GM12878 (cell line): ENCODE results near the gene COL4A1. TPM values are rescaled to one million over a fixed set of nuclear protein-coding genes. Genes with fewer than 3 reads are reported as not detected.

Experiments used
- ATAC-seq: fragments of 200-7000 bp; cut with Tn5 transposase; 3 replicates; pipeline ENCODE4 v1.9.1; 2020; ENCODE audit warnings: mild to moderate bottlenecking, moderate library complexity
- BruUV-seq: library from RNA; stranded (reverse); fragments of 400-500 nt; replicated peaks from 2 replicates; lab custom pipeline; 2021; lab: Mats Ljungman, UMichigan
- CTCF ChIA-PET: fragments of 300-600 bp; sonication (Branson Sonifier 250); formaldehyde crosslinking; extraction: SDS; loops from one replicate; lab custom pipeline; 2021; ENCODE audit warnings: inconsistent platforms; lab: Yijun Ruan, JAX
- POLR2A ChIA-PET: fragments of 350-600 bp; formaldehyde crosslinking; extraction: SDS; loops from one replicate; lab custom pipeline; 2021; ENCODE audit warnings: inconsistent platforms; lab: Charles Lee
- RAD21 ChIA-PET: fragments of 300-600 bp; sonication (Branson Sonifier 250); formaldehyde crosslinking; loops from one replicate; lab custom pipeline; 2023; ENCODE audit warnings: antibody characterized with exemption; ENCODE audit not compliant: unreplicated experiment; lab: Charles Lee
- SMC1A ChIA-PET: fragments of 300-600 bp; sonication (Branson Sonifier 250); formaldehyde crosslinking; loops from one replicate; lab custom pipeline; 2023; ENCODE audit not compliant: unreplicated experiment, uncharacterized antibody; lab: Charles Lee
- DNase-seq: peaks from one replicate; pipeline ENCODE4 v3.0.0-alpha.2; 2011; ENCODE audit warnings: low read depth, low spot score
- FAIRE-seq: peaks from 3 replicates; lab custom pipeline; 2011; peaks lifted over from hg19 to GRCh38; lab: Jason Lieb, UNC
- H2AFZ ChIP-seq: 2 replicates; pipeline ENCODE4 v1.6.0; 2011; ENCODE audit warnings: low read depth, low read length, control low read depth; ENCODE audit not compliant: control insufficient read depth
- H3K27ac ChIP-seq: 2 replicates; pipeline ENCODE4 v1.5.1; 2011; ENCODE audit warnings: control low read depth; ENCODE audit not compliant: control insufficient read depth, insufficient read depth
- H3K27me3 ChIP-seq, 2 experiments: replicated peaks in 1 of 2; 2 replicates each; pipeline versions ENCODE4 v1.6.0 to v1.6.1; 2011; ENCODE audit warnings: low read length in 1 of 2; ENCODE audit not compliant: control insufficient read depth in 2 of 2, insufficient read depth in 2 of 2
- H3K36me3 ChIP-seq, 2 experiments: 2 replicates each; pipeline ENCODE4 v1.5.1; 2011; ENCODE audit warnings: low read length in 1 of 2; ENCODE audit not compliant: control insufficient read depth in 2 of 2, insufficient read depth in 2 of 2
- H3K4me1 ChIP-seq: 2 replicates; pipeline ENCODE4 v1.6.1; 2011; ENCODE audit warnings: mild to moderate bottlenecking, low read length, moderate library complexity, mixed read lengths; ENCODE audit not compliant: control insufficient read depth, insufficient read depth
- H3K4me2 ChIP-seq: 2 replicates; pipeline ENCODE4 v1.6.0; 2011; ENCODE audit warnings: control low read depth; ENCODE audit not compliant: control insufficient read depth, insufficient read depth
- H3K4me3 ChIP-seq: fragments of 200-600 bp; sonication (generic); 2 replicates; pipeline ENCODE4 v1.5.1; 2016
- H3K79me2 ChIP-seq: 2 replicates; pipeline ENCODE4 v1.6.0; 2011; ENCODE audit warnings: low read length; ENCODE audit not compliant: control insufficient read depth, insufficient read depth
- H3K9ac ChIP-seq: 2 replicates; pipeline ENCODE4 v1.8.0; 2011; ENCODE audit warnings: low read length, control low read depth, mixed read lengths; ENCODE audit not compliant: control insufficient read depth, insufficient read depth
- H3K9me3 ChIP-seq: replicated peaks from 3 replicates; pipeline ENCODE4 v1.5.1; 2011; ENCODE audit warnings: mild to moderate bottlenecking, low read length; ENCODE audit not compliant: control insufficient read depth, insufficient read depth
- H4K20me1 ChIP-seq: 2 replicates; pipeline ENCODE4 v1.6.0; 2011; ENCODE audit not compliant: control insufficient read depth, insufficient read depth
- CBX5 ChIP-seq: sonication (generic); IDR thresholded peaks from 2 replicates; pipeline ENCODE4 v1.6.1; 2016; ENCODE audit warnings: low read depth, moderate library complexity, mild to moderate bottlenecking, inconsistent platforms
- EED ChIP-seq: sonication (generic); IDR thresholded peaks from 2 replicates; pipeline ENCODE4 v1.6.1; 2016; ENCODE audit warnings: antibody characterized with exemption, low read depth
- ETV6 ChIP-seq, 2 experiments: fragments of 450-650 bp in 1 of 2; IDR thresholded peaks in 1 of 2; conservative IDR thresholded peaks in 1 of 2; 2 replicates each; pipeline ENCODE4 v1.6.1; 2014; ENCODE audit warnings: antibody characterized with exemption in 1 of 2, borderline replicate concordance in 1 of 2, low read depth in 1 of 2, mild to moderate bottlenecking in 1 of 2, moderate library complexity in 1 of 2
- JUND ChIP-seq: IDR thresholded peaks from 2 replicates; pipeline ENCODE4 v1.6.1; 2012; ENCODE audit warnings: low read depth, mild to moderate bottlenecking, low read length, improper control_type of control experiment, moderate library complexity
- MYC ChIP-seq: IDR thresholded peaks from 2 replicates; pipeline ENCODE4 v1.6.1; 2011; ENCODE audit warnings: mild to moderate bottlenecking, low read length, moderate library complexity, inconsistent platforms; ENCODE audit not compliant: insufficient read depth, insufficient replicate concordance, insufficient read length, severe bottlenecking
- NRF1 ChIP-seq: conservative IDR thresholded peaks from 2 replicates; pipeline ENCODE4 v1.6.1; 2011; ENCODE audit warnings: mild to moderate bottlenecking, low read depth, low read length, improper control_type of control experiment
- PML ChIP-seq: IDR thresholded peaks from 2 replicates; pipeline ENCODE4 v1.6.1; 2012; ENCODE audit warnings: low read length, inconsistent platforms
- SMC3 ChIP-seq: IDR thresholded peaks from 2 replicates; pipeline ENCODE4 v1.6.1; 2011; ENCODE audit warnings: low read length, improper control_type of control experiment, borderline replicate concordance
- TCF3 ChIP-seq: IDR thresholded peaks from 2 replicates; pipeline ENCODE4 v1.6.1; 2012; ENCODE audit warnings: low read depth, mild to moderate bottlenecking, low read length, borderline replicate concordance; ENCODE audit not compliant: insufficient read depth
- ZNF274 ChIP-seq: IDR thresholded peaks from one replicate; pipeline ENCODE4 v1.8.0; 2011; ENCODE audit not compliant: insufficient read length, insufficient read depth
- WGBS: methylation state at CpG from one replicate; pipeline ENCODE4 v1.1.6; 2016; ENCODE audit warnings: low lambda C conversion rate; ENCODE audit not compliant: insufficient replicate concordance, insufficient coverage; ENCODE audit errors: missing lambda C conversion rate; 5-methylcytosine and 5-hydroxymethylcytosine counted together
- in situ Hi-C: fragments of 300-500 bp; cut with MboI; formaldehyde crosslinking; loops from 9 replicates; pipeline ENCODE4 v1.14.3; 2018; ENCODE audit warnings: mixed read lengths
- intact Hi-C: fragments of 100-400 bp; cut with micrococcal nuclease; formaldehyde crosslinking; loops from one replicate; pipeline ENCODE4 v1.14.2; 2022; ENCODE audit not compliant: unreplicated experiment
- polyA plus RNA-seq, 11 experiments: library from polyadenylated mRNA; depleted of rRNA in 4 of 11; unstranded in 6 of 11; stranded (reverse) in 5 of 11; fragments of >200 nt; fragmentation: Nextera tagmentation in 4 of 11; fragmentation: Illumina TruSeq in 1 of 11; extraction: Ambion mirVana in 4 of 11; extraction: Trizol in 1 of 11; gene quantifications; 1 replicate in 1 of 11; 2 replicates in 10 of 11; pipeline versions ENCODE4 v1.2.1 to v1.2.3, GENCODE V29; 2011 to 2016; ENCODE audit warnings: inconsistent platforms in 2 of 11, missing spikeins in 2 of 11, low read depth in 1 of 11
- total RNA-seq, 4 experiments: library from RNA; depleted of rRNA in 3 of 4; stranded (reverse); fragments of >200 nt in 3 of 4; fragmentation: Illumina TruSeq in 1 of 4; extraction: Trizol in 1 of 4; gene quantifications; 2 replicates each; pipeline versions ENCODE4 v1.2.1 to v1.2.3, GENCODE V29; 2013 to 2021
- TF ChIP-seq, protein P1 (sequence below): IDR thresholded peaks from 2 replicates; pipeline ENCODE4 v1.6.1; 2011; ENCODE audit warnings: low read depth, mild to moderate bottlenecking, low read length, moderate library complexity, borderline replicate concordance; ENCODE audit errors: extremely low read depth
- TF ChIP-seq, protein P2 (sequence below): fragments of 450-650 bp; formaldehyde crosslinking; IDR thresholded peaks from 2 replicates; pipeline ENCODE4 v1.4.0; 2022; ENCODE audit warnings: mild to moderate bottlenecking, moderate library complexity
- TF ChIP-seq, protein P3 (sequence below): fragments of 450-650 bp; conservative IDR thresholded peaks from 2 replicates; pipeline ENCODE4 v1.6.1; 2017; ENCODE audit warnings: mild to moderate bottlenecking, moderate library complexity

Gene COL4A1
- total and polyA plus RNA-seq, 10 of the 15 experiments (the other 5 are each of a cell fraction or from before 2014, with no cell fraction given): 0.07 to 0.31 (median 0.13) TPM; not detected in 6

DNA sequence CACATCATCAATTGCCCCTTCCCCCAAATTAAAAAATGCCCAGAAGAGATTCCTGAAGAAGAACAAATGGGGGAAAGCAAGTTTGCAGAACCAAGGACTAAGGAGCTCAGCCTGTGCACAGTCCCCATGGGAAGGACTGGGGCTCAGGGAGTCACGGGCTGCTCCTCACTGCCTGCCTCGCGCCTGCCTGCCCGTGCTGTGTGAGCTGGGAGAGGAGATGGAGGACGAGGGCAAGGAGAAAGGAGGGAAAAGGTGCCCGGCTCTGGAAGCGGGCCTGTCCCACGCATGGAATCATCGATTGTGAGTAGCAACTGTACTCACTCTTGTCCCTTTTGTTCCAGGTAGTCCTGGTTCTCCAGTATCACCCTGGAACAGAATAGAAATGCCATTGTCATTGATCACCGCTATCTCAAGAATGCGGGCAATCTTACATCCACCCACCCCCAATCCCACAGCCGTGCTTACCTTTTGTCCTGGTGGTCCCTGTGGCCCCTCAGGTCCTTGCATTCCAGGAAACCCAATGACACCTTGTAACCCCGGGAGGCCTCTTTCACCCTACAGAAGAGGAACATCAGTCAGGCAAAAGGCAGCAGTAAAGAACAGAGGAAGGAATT, 93.4 kb downstream of the COL4A1 start:
- H3K27me3 ChIP-seq: peaks cover 0 to 3% of the 10 kb centered on the region in 2 experiments; a peak in 2 of 4 replicates
- ChIA-PET CTCF (no interaction called here), POLR2A (interaction anchor here (0.6 kb wide), 1 partner anchor 567 kb away, joined by 3 read pairs; no protein-coding TSS in a partner anchor), RAD21 (no interaction called here), SMC1A (no interaction called here)
- FAIRE-seq (no peak), DNase-seq (no peak), ATAC-seq (no peak)
- no peaks in the 10 kb centered on the region for H4K20me1 ChIP-seq
- intact Hi-C loops: no loop called here
- no TSS peak for BruUV-seq
- no peaks in the 10 kb centered on the region for H3K9me3 ChIP-seq
- H3K9ac ChIP-seq: no peak overlapping the region
- H2AFZ ChIP-seq: no peak overlapping the region
- in situ Hi-C loops: no loop called here
- no peaks in the 10 kb centered on the region for H3K4me1 ChIP-seq
- no peak overlapping the region for H3K4me2 ChIP-seq
- H3K27ac ChIP-seq: no peak overlapping the region
- TF ChIP-seq, protein P1, sequence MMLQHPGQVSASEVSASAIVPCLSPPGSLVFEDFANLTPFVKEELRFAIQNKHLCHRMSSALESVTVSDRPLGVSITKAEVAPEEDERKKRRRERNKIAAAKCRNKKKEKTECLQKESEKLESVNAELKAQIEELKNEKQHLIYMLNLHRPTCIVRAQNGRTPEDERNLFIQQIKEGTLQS: no peak
- no peak for TF ChIP-seq TCF3
- TF ChIP-seq, protein P2, sequence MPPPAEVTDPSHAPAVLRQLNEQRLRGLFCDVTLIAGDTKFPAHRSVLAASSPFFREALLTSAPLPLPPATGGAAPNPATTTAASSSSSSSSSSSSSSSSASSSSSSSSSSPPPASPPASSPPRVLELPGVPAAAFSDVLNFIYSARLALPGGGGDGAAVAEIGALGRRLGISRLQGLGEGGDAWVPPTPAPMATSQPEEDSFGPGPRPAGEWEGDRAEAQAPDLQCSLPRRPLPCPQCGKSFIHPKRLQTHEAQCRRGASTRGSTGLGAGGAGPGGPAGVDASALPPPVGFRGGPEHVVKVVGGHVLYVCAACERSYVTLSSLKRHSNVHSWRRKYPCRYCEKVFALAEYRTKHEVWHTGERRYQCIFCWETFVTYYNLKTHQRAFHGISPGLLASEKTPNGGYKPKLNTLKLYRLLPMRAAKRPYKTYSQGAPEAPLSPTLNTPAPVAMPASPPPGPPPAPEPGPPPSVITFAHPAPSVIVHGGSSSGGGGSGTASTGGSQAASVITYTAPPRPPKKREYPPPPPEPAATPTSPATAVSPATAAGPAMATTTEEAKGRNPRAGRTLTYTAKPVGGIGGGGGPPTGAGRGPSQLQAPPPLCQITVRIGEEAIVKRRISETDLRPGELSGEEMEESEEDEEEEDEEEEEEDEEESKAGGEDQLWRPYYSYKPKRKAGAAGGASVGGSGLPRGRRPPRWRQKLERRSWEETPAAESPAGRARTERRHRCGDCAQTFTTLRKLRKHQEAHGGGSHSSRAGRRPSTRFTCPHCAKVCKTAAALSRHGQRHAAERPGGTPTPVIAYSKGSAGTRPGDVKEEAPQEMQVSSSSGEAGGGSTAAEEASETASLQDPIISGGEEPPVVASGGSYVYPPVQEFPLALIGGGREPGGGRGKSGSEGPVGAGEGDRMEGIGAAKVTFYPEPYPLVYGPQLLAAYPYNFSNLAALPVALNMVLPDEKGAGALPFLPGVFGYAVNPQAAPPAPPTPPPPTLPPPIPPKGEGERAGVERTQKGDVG (CRISPR knock-in tag): no peak
- TF ChIP-seq CBX5: no peak
- TF ChIP-seq, protein P3, sequence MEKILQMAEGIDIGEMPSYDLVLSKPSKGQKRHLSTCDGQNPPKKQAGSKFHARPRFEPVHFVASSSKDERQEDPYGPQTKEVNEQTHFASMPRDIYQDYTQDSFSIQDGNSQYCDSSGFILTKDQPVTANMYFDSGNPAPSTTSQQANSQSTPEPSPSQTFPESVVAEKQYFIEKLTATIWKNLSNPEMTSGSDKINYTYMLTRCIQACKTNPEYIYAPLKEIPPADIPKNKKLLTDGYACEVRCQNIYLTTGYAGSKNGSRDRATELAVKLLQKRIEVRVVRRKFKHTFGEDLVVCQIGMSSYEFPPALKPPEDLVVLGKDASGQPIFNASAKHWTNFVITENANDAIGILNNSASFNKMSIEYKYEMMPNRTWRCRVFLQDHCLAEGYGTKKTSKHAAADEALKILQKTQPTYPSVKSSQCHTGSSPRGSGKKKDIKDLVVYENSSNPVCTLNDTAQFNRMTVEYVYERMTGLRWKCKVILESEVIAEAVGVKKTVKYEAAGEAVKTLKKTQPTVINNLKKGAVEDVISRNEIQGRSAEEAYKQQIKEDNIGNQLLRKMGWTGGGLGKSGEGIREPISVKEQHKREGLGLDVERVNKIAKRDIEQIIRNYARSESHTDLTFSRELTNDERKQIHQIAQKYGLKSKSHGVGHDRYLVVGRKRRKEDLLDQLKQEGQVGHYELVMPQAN: no peak
- no peak for TF ChIP-seq MYC
- TF ChIP-seq PML: no peak
- TF ChIP-seq ZNF274: no peak
- TF ChIP-seq JUND: no peak
- no peak for TF ChIP-seq EED
- TF ChIP-seq ETV6 (conservative IDR thresholded peaks at IDR 0.05 in 1 of 2, IDR thresholded peaks at IDR 0.05 in 1 of 2; ENCODE audit: borderline replicate concordance in 1 of 2, low read depth in 1 of 2): no peak
- TF ChIP-seq NRF1: no peak
- TF ChIP-seq SMC3: no peak
- no peaks in the 10 kb centered on the region for H3K79me2 ChIP-seq
- H3K4me3 ChIP-seq: no peak overlapping the region
- WGBS: 25% methylated on average over 9 of the region's 13 CpGs
- no peaks in the 10 kb centered on the region for H3K36me3 ChIP-seq
